22Rv1 (cell line): ENCODE measurements around the gene IRX4.

Source experiments
- ZFX ChIP-seq: fragments of 450-650 bp; IDR thresholded peaks from 2 replicates; pipeline ENCODE4 v1.6.1; 2017; ENCODE audit warnings: antibody characterized with exemption, borderline replicate concordance
- TF ChIP-seq, protein P1 (sequence below): fragments of 450-650 bp; IDR thresholded peaks from 2 replicates; pipeline ENCODE4 v1.5.1; 2017; ENCODE audit warnings: mild to moderate bottlenecking

GRCh38 chr5:1883120-1883924 lies 597 bp upstream of the IRX4 start:
- TF ChIP-seq, protein P1, sequence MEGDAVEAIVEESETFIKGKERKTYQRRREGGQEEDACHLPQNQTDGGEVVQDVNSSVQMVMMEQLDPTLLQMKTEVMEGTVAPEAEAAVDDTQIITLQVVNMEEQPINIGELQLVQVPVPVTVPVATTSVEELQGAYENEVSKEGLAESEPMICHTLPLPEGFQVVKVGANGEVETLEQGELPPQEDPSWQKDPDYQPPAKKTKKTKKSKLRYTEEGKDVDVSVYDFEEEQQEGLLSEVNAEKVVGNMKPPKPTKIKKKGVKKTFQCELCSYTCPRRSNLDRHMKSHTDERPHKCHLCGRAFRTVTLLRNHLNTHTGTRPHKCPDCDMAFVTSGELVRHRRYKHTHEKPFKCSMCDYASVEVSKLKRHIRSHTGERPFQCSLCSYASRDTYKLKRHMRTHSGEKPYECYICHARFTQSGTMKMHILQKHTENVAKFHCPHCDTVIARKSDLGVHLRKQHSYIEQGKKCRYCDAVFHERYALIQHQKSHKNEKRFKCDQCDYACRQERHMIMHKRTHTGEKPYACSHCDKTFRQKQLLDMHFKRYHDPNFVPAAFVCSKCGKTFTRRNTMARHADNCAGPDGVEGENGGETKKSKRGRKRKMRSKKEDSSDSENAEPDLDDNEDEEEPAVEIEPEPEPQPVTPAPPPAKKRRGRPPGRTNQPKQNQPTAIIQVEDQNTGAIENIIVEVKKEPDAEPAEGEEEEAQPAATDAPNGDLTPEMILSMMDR, result peak; percentile 37
- no peak for TF ChIP-seq ZFX
